Progenitor cell of endocrine pancreas (in vitro differentiated cells): ENCODE measurements around the gene GRIA3. TPM values are rescaled to one million over a fixed set of nuclear protein-coding genes. Genes with fewer than 3 reads are reported as not detected.

Source experiments
- DNase-seq: peaks from one replicate; pipeline ENCODE4 v3.0.0; 2021; ENCODE audit warnings: low spot score; ENCODE audit not compliant: unreplicated experiment
- H3K27ac Mint-ChIP-seq: 2 replicates; pipeline ENCODE4 v1.8.0; 2021; ENCODE audit warnings: mild to moderate bottlenecking, moderate library complexity, mixed read lengths
- H3K27me3 Mint-ChIP-seq: 2 replicates; pipeline ENCODE4 v1.8.0; 2021; ENCODE audit warnings: mixed read lengths
- H3K36me3 Mint-ChIP-seq: 2 replicates; pipeline ENCODE4 v1.8.0; 2022; ENCODE audit warnings: mixed read lengths; ENCODE audit not compliant: insufficient read depth
- H3K4me1 Mint-ChIP-seq: 2 replicates; pipeline ENCODE4 v1.8.0; 2021; ENCODE audit warnings: low read depth, mixed read lengths
- H3K4me3 Mint-ChIP-seq: 2 replicates; pipeline ENCODE4 v1.8.0; 2021; ENCODE audit warnings: low read depth, mild to moderate bottlenecking, moderate library complexity, mixed read lengths
- H3K9me3 Mint-ChIP-seq: 2 replicates; pipeline ENCODE4 v1.8.0; 2021; ENCODE audit warnings: low read depth, mixed read lengths
- total RNA-seq: library from RNA; stranded (reverse); gene quantifications from 2 replicates; pipeline ENCODE4 v1.2.1, GENCODE V29; 2021
- TF ChIP-seq, protein P1 (sequence below): fragments of 200-600 bp; sonication (generic); IDR thresholded peaks from one replicate; pipeline ENCODE4 v1.5.0; 2021; ENCODE audit warnings: antibody characterized with exemption, mild to moderate bottlenecking; ENCODE audit not compliant: unreplicated experiment

The GRIA3 gene
- total RNA-seq, 1 donor from 2014 or later, result 2.5 TPM

DNA sequence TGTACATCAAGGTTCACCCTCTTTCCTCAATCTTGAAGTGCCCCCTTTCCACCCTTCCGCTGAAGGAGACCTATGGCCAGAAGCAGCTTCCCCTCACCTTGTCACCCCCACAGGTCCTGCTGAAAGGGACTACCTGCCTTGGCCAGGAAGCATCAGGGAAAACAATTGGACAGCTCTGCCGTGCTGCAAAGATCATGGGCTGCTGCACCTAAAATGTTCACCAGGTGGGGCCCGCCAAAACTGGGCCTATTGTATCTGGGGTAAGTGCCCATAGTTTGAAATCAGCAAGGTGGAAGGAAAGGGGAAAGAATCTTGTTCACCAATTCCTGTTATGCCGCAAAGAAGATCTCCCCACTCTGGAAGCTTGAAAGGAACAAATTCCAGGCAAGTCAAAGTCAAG lies 18.4 kb downstream of the GRIA3 start:
- Mint-ChIP-seq H3K27ac (no peak overlapping the region), H3K9me3 (peaks cover 10% of the 10 kb centered on the region), H3K36me3 (no peaks in the 10 kb centered on the region), H3K27me3 (no peaks in the 10 kb centered on the region), H3K4me1 (no peaks in the 10 kb centered on the region), H3K4me3 (no peak overlapping the region)
- no peak for DNase-seq
- TF ChIP-seq, protein P1, sequence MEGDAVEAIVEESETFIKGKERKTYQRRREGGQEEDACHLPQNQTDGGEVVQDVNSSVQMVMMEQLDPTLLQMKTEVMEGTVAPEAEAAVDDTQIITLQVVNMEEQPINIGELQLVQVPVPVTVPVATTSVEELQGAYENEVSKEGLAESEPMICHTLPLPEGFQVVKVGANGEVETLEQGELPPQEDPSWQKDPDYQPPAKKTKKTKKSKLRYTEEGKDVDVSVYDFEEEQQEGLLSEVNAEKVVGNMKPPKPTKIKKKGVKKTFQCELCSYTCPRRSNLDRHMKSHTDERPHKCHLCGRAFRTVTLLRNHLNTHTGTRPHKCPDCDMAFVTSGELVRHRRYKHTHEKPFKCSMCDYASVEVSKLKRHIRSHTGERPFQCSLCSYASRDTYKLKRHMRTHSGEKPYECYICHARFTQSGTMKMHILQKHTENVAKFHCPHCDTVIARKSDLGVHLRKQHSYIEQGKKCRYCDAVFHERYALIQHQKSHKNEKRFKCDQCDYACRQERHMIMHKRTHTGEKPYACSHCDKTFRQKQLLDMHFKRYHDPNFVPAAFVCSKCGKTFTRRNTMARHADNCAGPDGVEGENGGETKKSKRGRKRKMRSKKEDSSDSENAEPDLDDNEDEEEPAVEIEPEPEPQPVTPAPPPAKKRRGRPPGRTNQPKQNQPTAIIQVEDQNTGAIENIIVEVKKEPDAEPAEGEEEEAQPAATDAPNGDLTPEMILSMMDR, result no peak

DNA sequence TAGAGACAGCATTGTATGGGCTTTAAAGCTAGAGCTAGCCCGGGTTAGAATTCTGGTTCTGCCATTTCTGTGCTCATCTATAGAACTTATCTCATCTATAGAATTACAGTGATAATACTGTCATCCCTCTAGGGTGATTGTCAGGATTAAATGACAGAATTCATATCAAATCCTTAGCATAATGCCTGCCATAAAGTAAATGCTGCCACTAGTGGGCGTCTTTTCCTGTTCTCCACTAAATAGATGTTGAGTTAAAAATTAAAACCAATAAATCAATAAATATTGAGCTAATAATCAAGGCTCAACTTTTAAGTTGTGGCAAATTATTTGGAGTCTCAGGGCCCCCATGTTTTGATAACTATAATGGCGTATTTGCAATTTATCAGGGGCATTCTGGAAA lies 19.7 kb downstream of the GRIA3 start:
- Mint-ChIP-seq H3K4me1 (no peaks in the 10 kb centered on the region), H3K27ac (no peak overlapping the region), H3K27me3 (no peaks in the 10 kb centered on the region), H3K36me3 (no peaks in the 10 kb centered on the region), H3K4me3 (no peak overlapping the region), H3K9me3 (peaks cover 10% of the 10 kb centered on the region)
- TF ChIP-seq, protein P1, result peak; percentile 15
- no peak for DNase-seq

DNA sequence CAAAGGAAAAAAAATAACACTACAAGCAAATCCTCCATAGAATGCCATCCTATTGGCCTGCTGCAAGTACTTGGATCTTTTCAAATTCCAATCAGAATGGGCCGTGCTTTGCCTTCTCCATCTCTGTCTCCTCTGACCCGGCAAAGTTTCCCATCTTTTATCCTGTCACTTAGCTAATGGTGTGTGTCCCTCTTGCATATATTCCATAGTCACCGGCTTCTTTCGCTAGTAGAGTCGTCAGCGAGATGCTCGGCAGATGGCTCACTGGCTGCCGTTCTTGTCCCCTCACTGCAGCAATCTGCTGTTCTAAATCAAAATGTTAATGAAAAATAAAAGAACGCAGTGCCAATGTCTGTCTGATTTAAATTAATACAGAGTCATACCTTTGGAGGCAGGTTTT lies 22.1 kb downstream of the GRIA3 start:
- Mint-ChIP-seq H3K4me1 (no peaks in the 10 kb centered on the region), H3K27ac (no peak overlapping the region), H3K4me3 (no peak overlapping the region), H3K27me3 (no peaks in the 10 kb centered on the region), H3K9me3 (peaks cover 13% of the 10 kb centered on the region), H3K36me3 (no peaks in the 10 kb centered on the region)
- TF ChIP-seq, protein P1, result no peak
- no peak for DNase-seq

DNA sequence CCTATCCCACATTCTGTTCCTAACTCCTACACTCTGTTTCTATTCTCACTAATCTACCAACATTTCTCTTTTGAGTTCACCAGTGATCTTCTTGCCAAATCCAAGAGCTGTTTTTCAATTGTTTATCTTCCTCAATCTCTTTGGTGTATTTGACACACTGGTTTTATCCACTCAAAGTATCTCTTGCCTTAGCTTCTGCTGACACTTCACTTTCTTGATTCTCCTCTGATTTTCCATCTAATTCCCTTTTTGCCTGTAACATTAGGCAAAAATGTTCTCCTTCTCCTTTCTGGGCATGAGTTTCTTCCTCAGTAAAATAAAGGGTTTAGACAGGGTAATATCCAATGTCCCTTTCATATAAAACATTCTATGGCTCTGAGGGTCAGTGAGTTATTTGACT lies 26.2 kb downstream of the GRIA3 start:
- Mint-ChIP-seq H3K9me3 (peaks cover 16% of the 10 kb centered on the region), H3K4me1 (no peaks in the 10 kb centered on the region), H3K27ac (no peak overlapping the region), H3K36me3 (no peaks in the 10 kb centered on the region), H3K4me3 (no peak overlapping the region), H3K27me3 (no peaks in the 10 kb centered on the region)
- DNase-seq, result no peak
- TF ChIP-seq, protein P1, result no peak

DNA sequence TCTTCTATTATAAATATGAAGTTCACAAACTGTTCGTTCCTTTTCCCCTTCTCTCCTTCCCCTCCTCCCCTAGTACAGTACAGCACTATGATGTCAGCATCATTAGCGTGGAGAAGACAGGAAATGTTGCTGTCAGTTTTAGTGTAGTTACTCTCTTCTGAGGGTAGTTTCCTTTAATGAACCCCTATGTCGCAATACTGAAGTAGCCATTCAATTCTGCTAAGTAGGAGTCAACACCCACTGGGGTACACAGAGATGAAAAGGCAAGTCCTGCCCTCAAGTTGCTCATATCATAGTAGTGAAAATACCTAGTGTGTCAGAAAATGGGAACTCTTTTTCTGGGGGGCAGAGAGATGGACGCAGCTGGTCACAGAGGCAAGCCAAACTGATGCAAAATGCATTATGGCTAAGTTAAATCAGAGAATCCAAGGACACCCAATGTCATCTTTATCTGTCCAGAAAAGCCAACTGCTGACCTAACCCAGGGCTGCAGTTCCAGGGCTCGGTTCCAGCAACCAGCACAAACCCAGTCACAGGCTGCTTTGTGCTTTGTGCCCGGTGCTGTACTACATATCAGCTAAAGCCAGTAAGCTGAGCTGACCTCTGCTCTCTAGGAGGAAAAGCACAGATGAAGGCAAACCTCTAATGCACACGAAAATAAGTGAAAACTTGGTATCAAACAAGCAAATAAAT lies 31.5 kb downstream of the GRIA3 start:
- Mint-ChIP-seq H3K9me3 (peaks cover 15% of the 10 kb centered on the region), H3K36me3 (no peaks in the 10 kb centered on the region), H3K4me1 (no peaks in the 10 kb centered on the region), H3K4me3 (no peak overlapping the region), H3K27ac (no peak overlapping the region), H3K27me3 (no peaks in the 10 kb centered on the region)
- TF ChIP-seq, protein P1, result no peak
- DNase-seq, result no peak
